Mucosa of descending colon (tissue), 3 donors: ENCODE measurements around the gene IL16. TPM values are rescaled to one million over a fixed set of nuclear protein-coding genes. Genes with fewer than 3 reads are reported as not detected.
"Not testable (repeated sequence)": the region's sequence is repeated elsewhere in the genome, so short reads cannot be mapped to it uniquely, and the experiment has no call there.

Experiments
- ATAC-seq: fragments of 200-7000 bp; cut with Tn5 transposase; one replicate; pipeline ENCODE4 v1.9.1; 2020; ENCODE audit warnings: mild to moderate bottlenecking, moderate library complexity
- DNase-seq, 3 donors: peaks; one replicate each; pipeline ENCODE4 v3.0.0-alpha.2; 2020
- H3K36me3 ChIP-seq: fragments of 200-600 bp; one replicate; pipeline ENCODE4 v1.8.0; 2021; ENCODE audit warnings: low read depth, mild to moderate bottlenecking
- H3K4me1 ChIP-seq: fragments of 200-600 bp; one replicate; pipeline ENCODE4 v1.8.0; 2021; ENCODE audit warnings: low read depth, mild to moderate bottlenecking
- H3K4me3 ChIP-seq: fragments of 200-600 bp; one replicate; pipeline ENCODE4 v1.8.0; 2021; ENCODE audit warnings: mild to moderate bottlenecking
- H3K9me3 ChIP-seq: fragments of 200-600 bp; one replicate; pipeline ENCODE4 v1.8.0; 2021; ENCODE audit warnings: mild to moderate bottlenecking
- intact Hi-C, 2 donors: fragments of 100-400 bp; cut with DNase I in 1 of 2; cut with micrococcal nuclease in 1 of 2; formaldehyde crosslinking; loops; one replicate each; pipeline versions ENCODE4 v1.11.0 to v1.11.1; 2022; cut with DNase I, micrococcal nuclease
- total RNA-seq, 3 donors: library from RNA; stranded (reverse); fragmentation: NEBNext Ultra II Directional in 2 of 3; extraction: Animal tissue kit (Norgen Biotek cat#: 25700) in 2 of 3; gene quantifications; one replicate each; pipeline versions ENCODE4 v1.2.1 to v1.2.4, GENCODE V29; 2021 to 2023
- TF ChIP-seq, protein P1 (sequence below): fragments of 200-600 bp; IDR thresholded peaks from one replicate; pipeline ENCODE4 v1.8.0; 2022; ENCODE audit warnings: antibody characterized with exemption, mild to moderate bottlenecking
- donor health status: DM: no; HTN: no; CAD: no; lungs with moderate emphysema.
- donor health status: DM: no; HTN: no; CAD: no.
- donor health status: DM: no; HTN: yes; CAD: no.

IL16 gene
- total RNA-seq, 3 donors from 2014 or later = 6.2 to 9.5 (median 8.4) TPM

DNA sequence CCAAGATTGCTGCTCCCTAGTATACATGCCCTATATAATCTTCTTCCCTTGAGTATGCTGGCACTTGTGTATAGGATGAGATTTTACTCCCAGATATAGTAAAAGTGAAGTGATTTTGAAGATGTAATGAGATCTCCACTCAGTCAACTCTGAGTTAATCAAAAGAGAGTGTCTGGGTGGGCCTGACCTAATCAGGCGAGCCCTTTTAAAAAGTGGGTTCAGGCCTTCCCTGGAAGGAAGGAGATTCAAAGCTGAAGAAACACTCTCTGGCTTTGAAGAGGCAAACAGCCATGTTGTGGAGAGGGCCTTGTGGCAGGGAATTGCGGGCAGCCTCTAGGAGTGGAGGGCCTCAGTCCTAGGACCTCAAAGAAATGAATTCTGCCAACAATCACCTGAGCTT is 132.8 kb downstream of the IL16 start:
- H3K4me1 ChIP-seq = peaks cover 4% of the 10 kb centered on the region
- TF ChIP-seq, protein P1, sequence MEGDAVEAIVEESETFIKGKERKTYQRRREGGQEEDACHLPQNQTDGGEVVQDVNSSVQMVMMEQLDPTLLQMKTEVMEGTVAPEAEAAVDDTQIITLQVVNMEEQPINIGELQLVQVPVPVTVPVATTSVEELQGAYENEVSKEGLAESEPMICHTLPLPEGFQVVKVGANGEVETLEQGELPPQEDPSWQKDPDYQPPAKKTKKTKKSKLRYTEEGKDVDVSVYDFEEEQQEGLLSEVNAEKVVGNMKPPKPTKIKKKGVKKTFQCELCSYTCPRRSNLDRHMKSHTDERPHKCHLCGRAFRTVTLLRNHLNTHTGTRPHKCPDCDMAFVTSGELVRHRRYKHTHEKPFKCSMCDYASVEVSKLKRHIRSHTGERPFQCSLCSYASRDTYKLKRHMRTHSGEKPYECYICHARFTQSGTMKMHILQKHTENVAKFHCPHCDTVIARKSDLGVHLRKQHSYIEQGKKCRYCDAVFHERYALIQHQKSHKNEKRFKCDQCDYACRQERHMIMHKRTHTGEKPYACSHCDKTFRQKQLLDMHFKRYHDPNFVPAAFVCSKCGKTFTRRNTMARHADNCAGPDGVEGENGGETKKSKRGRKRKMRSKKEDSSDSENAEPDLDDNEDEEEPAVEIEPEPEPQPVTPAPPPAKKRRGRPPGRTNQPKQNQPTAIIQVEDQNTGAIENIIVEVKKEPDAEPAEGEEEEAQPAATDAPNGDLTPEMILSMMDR = no peak
- H3K9me3 ChIP-seq = no peaks in the 10 kb centered on the region
- DNase-seq (no peak), ATAC-seq (no peak)
- intact Hi-C loops = no loop called here
- no peak overlapping the region for H3K4me3 ChIP-seq
- H3K36me3 ChIP-seq = no peaks in the 10 kb centered on the region

DNA sequence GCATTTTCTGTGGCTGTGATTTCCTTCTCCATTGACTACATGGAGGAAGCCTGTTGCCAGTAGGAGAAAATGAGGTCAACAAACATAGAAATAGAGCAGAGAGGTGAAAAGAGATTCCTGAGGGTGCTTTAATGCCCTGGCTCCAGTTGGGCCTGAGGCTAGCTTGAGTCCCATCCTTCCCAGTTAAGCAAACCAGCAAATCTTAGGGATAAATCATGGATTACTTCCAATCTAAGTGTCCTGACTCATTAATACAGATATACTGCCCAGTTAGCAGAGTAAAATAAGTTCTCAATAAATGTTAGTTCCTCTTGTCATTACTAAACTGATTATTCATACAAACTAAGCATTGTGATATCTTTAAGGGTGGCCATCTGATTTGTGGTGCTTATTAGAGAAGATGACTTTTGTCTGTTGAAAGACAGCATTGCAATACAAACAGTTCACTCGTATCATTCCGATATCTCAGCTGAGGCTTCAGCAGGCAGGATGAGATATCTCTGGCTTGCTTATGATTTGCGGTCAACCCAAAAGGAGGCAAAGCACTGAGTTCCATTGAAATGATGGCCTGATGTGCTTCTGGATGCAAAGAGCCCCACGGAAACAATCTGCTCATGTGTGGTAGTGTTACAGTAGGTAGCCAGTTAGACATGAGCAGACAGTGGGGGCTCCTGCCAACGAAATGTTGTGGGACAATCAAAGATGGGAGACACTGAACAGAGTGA is 133.8 kb downstream of the IL16 start:
- no peak for DNase-seq
- no peak for ATAC-seq
- H3K9me3 ChIP-seq = no peaks in the 10 kb centered on the region
- no peak overlapping the region for H3K4me3 ChIP-seq
- H3K36me3 ChIP-seq = no peaks in the 10 kb centered on the region
- intact Hi-C loops = loop anchor here in 1 of 2 donors (10.0 kb wide), 1 partner anchor 56 kb away; no protein-coding TSS in a partner anchor
- peaks cover 6% of the 10 kb centered on the region for H3K4me1 ChIP-seq
- TF ChIP-seq, protein P1 = no peak

GRCh38 chr15:81331141-81331540 is 134.5 kb downstream of the IL16 start:
- not testable (repeated sequence) for H3K4me3 ChIP-seq, H3K36me3 ChIP-seq, H3K4me1 ChIP-seq, ATAC-seq, H3K9me3 ChIP-seq, DNase-seq
- intact Hi-C loops = loop anchor here in 1 of 2 donors (10.0 kb wide), 1 partner anchor 56 kb away; no protein-coding TSS in a partner anchor

DNA sequence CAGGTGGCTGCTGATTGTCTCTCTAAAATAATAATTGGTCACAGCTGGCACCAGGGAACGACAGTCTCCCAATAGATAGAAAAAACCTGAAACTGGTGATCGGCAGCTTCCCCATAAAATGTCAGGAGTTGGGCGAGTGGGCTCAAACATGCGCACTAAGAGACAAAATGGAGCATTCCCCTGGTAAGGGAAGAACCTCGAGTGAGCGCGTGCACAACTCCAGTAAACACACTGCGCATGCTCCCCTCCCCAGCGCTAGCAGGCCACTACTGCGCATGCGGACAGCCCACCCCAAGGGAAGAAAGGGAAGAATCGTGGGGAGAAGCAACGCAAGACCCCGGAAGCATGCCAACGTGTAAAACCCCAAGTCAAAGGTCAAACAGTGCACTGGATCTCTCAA is 134.9 kb downstream of the IL16 start:
- ATAC-seq = no peak
- TF ChIP-seq, protein P1 = no peak
- intact Hi-C loops = loop anchor here in 1 of 2 donors (10.0 kb wide), 1 partner anchor 57 kb away; no protein-coding TSS in a partner anchor

DNA sequence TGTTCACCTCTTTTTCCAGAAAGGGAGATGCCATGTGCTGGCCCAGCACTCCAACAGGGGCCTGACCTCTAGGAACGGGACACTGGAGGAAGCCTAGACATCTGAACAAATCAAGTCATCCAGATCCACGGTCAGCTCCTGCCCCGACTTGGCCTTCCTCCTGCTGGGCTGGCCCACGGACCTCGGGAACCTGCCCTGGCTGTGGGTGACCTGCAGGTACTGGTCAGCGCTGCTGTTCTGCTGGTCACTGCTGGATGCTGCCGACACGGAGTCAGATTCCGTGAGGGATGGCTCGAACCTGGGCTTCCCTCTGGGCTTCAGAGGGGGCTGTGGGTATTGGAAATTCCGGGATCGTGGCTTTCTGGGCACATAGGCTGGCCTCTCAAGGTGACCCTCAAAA is 135.6 kb downstream of the IL16 start:
- no peaks in the 10 kb centered on the region for H3K9me3 ChIP-seq
- peaks cover 6% of the 10 kb centered on the region for H3K4me1 ChIP-seq
- H3K36me3 ChIP-seq = no peaks in the 10 kb centered on the region
- H3K4me3 ChIP-seq = no peak overlapping the region
- ATAC-seq (no peak), DNase-seq (no peak)
- TF ChIP-seq, protein P1 = no peak
- intact Hi-C loops = loop anchor here in 1 of 2 donors (10.0 kb wide), 1 partner anchor 58 kb away; no protein-coding TSS in a partner anchor

More for the DNA sequence above, 134.9 kb downstream of the IL16 start:
- Histone ChIP-seq H3K4me1 (peaks cover 6% of the 10 kb centered on the region), H3K4me3 (no peak overlapping the region), H3K36me3 (no peaks in the 10 kb centered on the region), H3K9me3 (no peaks in the 10 kb centered on the region)
- no peak for DNase-seq

DNA sequence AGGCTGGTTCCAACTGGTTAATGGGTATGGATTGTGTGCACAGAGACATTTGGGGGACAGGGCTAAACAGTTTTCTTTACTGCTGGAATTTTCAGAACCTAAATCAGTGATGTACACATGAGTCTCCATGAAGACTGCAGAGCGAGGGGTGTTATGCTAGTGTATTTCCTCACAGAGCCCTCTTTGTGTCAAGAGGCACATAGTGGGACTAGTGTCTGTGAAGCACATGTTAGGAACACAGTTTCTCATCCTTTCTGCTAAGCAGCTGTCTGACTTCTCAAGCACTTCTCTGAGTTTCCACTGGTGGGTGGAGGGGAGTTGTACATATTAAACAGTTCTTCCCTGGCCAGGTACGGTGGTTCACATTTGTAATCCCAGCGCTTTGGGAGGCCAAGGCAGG is 136.7 kb downstream of the IL16 start:
- no peaks in the 10 kb centered on the region for H3K36me3 ChIP-seq
- TF ChIP-seq, protein P1 = no peak
- peaks cover 6% of the 10 kb centered on the region for H3K4me1 ChIP-seq
- H3K9me3 ChIP-seq = no peaks in the 10 kb centered on the region
- no peak overlapping the region for H3K4me3 ChIP-seq
- no peak for DNase-seq
- intact Hi-C loops = loop anchor here in 1 of 2 donors (10.0 kb wide), 1 partner anchor 59 kb away; no protein-coding TSS in a partner anchor
- no peak for ATAC-seq
